Gastroesophageal sphincter (tissue), 4 donors: ENCODE data around the gene WIPF1. TPM values are rescaled to one million over a fixed set of nuclear protein-coding genes. Genes with fewer than 3 reads are reported as not detected.
A peak's percentile ranks its signal among the peaks of the same experiment; 100 is the strongest.

Experiments used
- ATAC-seq: fragments of 150-250 bp; one replicate; pipeline ENCODE4 v1.9.1; 2016; ENCODE audit warnings: mild to moderate bottlenecking, moderate library complexity
- H3K27ac ChIP-seq, 4 donors: fragments of 200-600 bp; sonication (generic) in 3 of 4; 1 replicate in 3 of 4; 2 replicates in 1 of 4; pipeline ENCODE4 v1.5.1; 2016 to 2019
- H3K27me3 ChIP-seq: fragments of 200-600 bp; sonication (generic); one replicate; pipeline ENCODE4 v1.5.1; 2019
- H3K36me3 ChIP-seq, 2 donors: fragments of 200-600 bp; sonication (generic); one replicate each; pipeline ENCODE4 v1.5.1; 2019; ENCODE audit warnings: control low read depth in 1 of 2
- H3K4me1 ChIP-seq, 3 donors: fragments of 200-600 bp; sonication (generic); 1 replicate in 2 of 3; 2 replicates in 1 of 3; pipeline ENCODE4 v1.5.1; 2016 to 2019; ENCODE audit warnings: control low read depth in 2 of 3
- H3K4me3 ChIP-seq, 2 donors: fragments of 200-600 bp; sonication (generic); one replicate each; pipeline ENCODE4 v1.5.1; 2019; ENCODE audit warnings: mild to moderate bottlenecking in 1 of 2, moderate library complexity in 1 of 2
- H3K9me3 ChIP-seq, 3 donors: fragments of 200-600 bp; sonication (generic); one replicate each; pipeline ENCODE4 v1.5.1; 2017 to 2019; ENCODE audit warnings: control low read depth in 2 of 3
- CTCF ChIP-seq, 4 experiments: fragments of 200-600 bp in 2 of 4; fragments of 450-650 bp in 2 of 4; sonication (generic) in 1 of 4; IDR thresholded peaks; one replicate each; pipeline ENCODE4 v1.5.1; 2017 to 2019; ENCODE audit warnings: antibody characterized with exemption in 4 of 4, mild to moderate bottlenecking in 2 of 4, moderate library complexity in 2 of 4
- EP300 ChIP-seq: sonication (generic); formaldehyde crosslinking; IDR thresholded peaks from one replicate; pipeline ENCODE4 v1.6.1; 2017; ENCODE audit warnings: antibody characterized with exemption, mild to moderate bottlenecking
- POLR2A ChIP-seq, 2 donors: fragments of 450-650 bp; IDR thresholded peaks; one replicate each; pipeline ENCODE4 v1.6.1; 2017; ENCODE audit warnings: antibody characterized with exemption in 2 of 2, mild to moderate bottlenecking in 2 of 2, moderate library complexity in 1 of 2
- POLR2AphosphoS5 ChIP-seq: sonication (generic); formaldehyde crosslinking; IDR thresholded peaks from one replicate; pipeline ENCODE4 v1.6.1; 2017; ENCODE audit warnings: antibody characterized with exemption
- WGBS, 2 donors: methylation state at CpG; one replicate each; pipeline ENCODE4 v1.1.5; 2018; ENCODE audit warnings: low coverage in 1 of 2; 5-methylcytosine and 5-hydroxymethylcytosine counted together
- total RNA-seq, 4 donors: library from RNA; depleted of rRNA; stranded (reverse); fragments of >200 nt; gene quantifications; one replicate each; pipeline ENCODE4 v1.1.0, GENCODE V29; 2016

WIPF1 gene
- total RNA-seq, 4 donors from 2014 or later, result 32.2 to 50.4 (median 44.2) TPM

DNA sequence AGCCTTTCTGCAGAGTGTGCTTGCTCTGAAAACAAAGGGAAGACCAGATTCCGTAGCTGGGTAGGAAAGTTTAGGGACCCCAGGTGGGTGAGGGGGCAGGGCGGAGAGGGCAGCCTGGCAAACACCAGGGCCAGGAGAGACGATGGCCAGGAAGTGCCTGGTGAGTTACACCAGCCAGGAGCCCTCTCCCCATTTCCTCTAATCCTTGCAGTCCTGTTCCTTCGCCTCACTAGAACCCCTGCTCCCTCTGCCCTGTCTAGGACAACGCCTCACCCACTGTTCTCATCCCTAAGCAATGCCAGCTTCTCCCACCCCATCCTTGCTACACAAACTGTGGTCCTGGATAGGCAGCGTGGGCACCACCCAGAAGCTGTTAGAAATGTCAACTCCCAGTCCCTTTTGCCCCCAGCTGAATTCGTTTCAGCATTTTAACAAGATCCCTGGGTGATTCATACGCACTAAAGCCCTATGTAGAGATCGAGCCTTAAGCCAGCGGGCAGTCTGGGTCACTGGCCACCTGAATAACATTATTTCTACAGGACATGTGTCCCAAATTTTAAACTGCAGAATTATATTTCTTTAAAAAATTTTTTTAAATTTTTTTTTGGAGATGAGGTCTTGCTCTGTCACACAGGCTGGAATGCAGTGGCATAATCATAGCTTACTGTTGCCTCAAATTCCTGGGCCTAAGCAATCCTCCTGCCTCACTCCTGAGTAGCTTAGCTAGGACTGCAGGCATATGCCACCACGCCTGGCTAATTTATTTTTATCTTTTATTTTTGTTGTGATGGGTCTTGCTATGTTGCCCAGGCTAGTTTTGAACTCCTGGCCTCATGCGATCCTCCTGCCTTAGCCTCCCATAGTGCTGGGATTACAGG lies 10.9 kb downstream of the WIPF1 start:
- no peak overlapping the region for H3K27ac ChIP-seq
- no peak for ATAC-seq
- no peaks in the 10 kb centered on the region for H3K27me3 ChIP-seq
- TF ChIP-seq POLR2A (IDR thresholded peaks at IDR 0.05), result no peak
- TF ChIP-seq POLR2AphosphoS5, result no peak
- no peak for TF ChIP-seq CTCF (IDR thresholded peaks at IDR 0.05)
- no peak for TF ChIP-seq EP300
- H3K4me1 ChIP-seq, result peaks cover 0 to 72% (median 10%) of the 10 kb centered on the region in 3 donors
- H3K36me3 ChIP-seq, result peaks cover 0 to 35% of the 10 kb centered on the region in 2 donors
- 90 to 91% methylated on average over 7 to 9 of the region's 12 CpGs for WGBS, 2 donors
- no peaks in the 10 kb centered on the region for H3K9me3 ChIP-seq
- H3K4me3 ChIP-seq, result no peak overlapping the region

DNA sequence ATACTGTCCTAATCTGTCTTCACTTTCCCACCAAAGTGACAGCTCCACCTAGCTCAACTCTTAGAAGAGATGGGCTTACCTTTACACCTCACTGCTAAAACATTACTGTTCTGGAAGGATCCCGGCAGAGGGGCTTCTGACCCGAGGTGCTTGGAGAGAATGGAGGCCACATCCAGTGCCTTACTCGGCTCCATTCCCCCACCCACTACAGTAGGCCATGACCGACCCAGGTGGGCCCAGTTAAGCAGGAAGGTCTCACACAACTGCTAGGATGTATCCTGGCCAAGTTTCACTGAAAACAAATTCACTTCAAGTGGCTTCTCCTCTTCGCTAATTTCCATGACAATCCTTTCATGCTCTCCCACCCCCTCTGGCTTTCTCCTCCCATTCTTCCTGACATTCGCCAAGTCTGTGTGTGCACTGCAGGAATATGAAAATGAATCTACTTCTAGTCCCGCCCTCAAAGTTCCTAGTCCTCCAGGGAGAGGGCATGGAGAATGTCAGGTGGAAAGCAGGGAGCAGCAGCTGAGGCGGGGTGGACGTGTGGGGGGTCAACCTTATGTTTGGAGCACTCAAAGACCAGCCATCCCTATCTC lies 11.8 kb downstream of the WIPF1 start:
- H3K4me3 ChIP-seq, result no peak overlapping the region
- ATAC-seq, result no peak
- no peak for TF ChIP-seq CTCF (IDR thresholded peaks at IDR 0.05)
- TF ChIP-seq EP300, result no peak
- no peak for TF ChIP-seq POLR2AphosphoS5
- no peak for TF ChIP-seq POLR2A (IDR thresholded peaks at IDR 0.05)
- H3K9me3 ChIP-seq, result no peaks in the 10 kb centered on the region
- H3K27me3 ChIP-seq, result no peaks in the 10 kb centered on the region
- H3K27ac ChIP-seq, result no peak overlapping the region
- H3K36me3 ChIP-seq, result peaks cover 0 to 41% of the 10 kb centered on the region in 2 donors
- 85 to 94% methylated on average over 3 to 7 of the region's 9 CpGs for WGBS, 2 donors
- H3K4me1 ChIP-seq, result peaks cover 0 to 68% (median 8%) of the 10 kb centered on the region in 3 donors

DNA sequence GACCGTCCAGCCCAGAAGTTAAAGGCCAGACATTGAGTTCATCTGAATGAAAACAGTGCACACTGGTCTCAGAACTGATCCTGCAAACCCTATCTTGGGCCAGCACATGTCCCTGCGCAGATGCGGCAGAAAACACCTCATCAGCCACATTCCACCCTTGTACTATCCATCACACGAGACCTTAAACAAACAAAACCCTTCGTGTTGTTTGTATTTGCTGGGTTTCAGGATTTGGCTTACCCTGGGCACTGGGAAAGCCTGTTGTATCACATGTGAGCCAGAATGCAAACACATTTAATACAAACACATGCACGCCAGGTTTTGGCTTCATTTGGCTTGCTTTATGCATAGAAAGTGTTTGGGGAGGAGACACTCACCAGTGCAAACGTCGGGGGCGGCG lies 12.5 kb downstream of the WIPF1 start:
- Histone ChIP-seq H3K36me3 (peaks cover 0 to 47% of the 10 kb centered on the region in 2 donors), H3K4me1 (peaks cover 0 to 66% (median 6%) of the 10 kb centered on the region in 3 donors), H3K4me3 (no peak overlapping the region), H3K9me3 (no peaks in the 10 kb centered on the region), H3K27ac (no peak overlapping the region), H3K27me3 (no peaks in the 10 kb centered on the region)
- 47 to 79% methylated on average over 3 to 8 of the region's 10 CpGs for WGBS, 2 donors
- no peak for TF ChIP-seq POLR2A (IDR thresholded peaks at IDR 0.05)
- TF ChIP-seq CTCF (IDR thresholded peaks at IDR 0.05), result no peak
- TF ChIP-seq EP300, result no peak
- TF ChIP-seq POLR2AphosphoS5, result no peak
- no peak for ATAC-seq

GRCh38 chr2:174581491-174581890 lies 16.1 kb downstream of the WIPF1 start:
- TF ChIP-seq EP300 (no peak), CTCF (IDR thresholded peaks at IDR 0.05) (no peak), POLR2A (IDR thresholded peaks at IDR 0.05) (no peak), POLR2AphosphoS5 (no peak)
- H3K27ac ChIP-seq, result peak overlapping the region in 1 of 4 donors; percentile 14
- no peaks in the 10 kb centered on the region for H3K9me3 ChIP-seq
- H3K4me1 ChIP-seq, result peaks cover 0 to 39% (median 0%) of the 10 kb centered on the region in 3 donors
- no peak overlapping the region for H3K4me3 ChIP-seq
- peaks cover 0 to 77% of the 10 kb centered on the region in 2 donors for H3K36me3 ChIP-seq
- 70 to 72% methylated on average over 4 to 6 of the region's 6 CpGs for WGBS, 2 donors
- no peak for ATAC-seq
- H3K27me3 ChIP-seq, result no peaks in the 10 kb centered on the region
